Activated T-cell treated with anti-CD3 and anti-CD28 coated beads for 24 hours (primary cell): ENCODE measurements around the gene ZNF430.
"Not testable (repeated sequence)": the region's sequence is repeated elsewhere in the genome, so short reads cannot be mapped to it uniquely, and the experiment has no call there.

ENCODE experiments used
- DNase-seq: peaks from one replicate; pipeline ENCODE4 v3.0.0-alpha.2; 2020; ENCODE audit warnings: low read depth

Gene ZNF430

DNA sequence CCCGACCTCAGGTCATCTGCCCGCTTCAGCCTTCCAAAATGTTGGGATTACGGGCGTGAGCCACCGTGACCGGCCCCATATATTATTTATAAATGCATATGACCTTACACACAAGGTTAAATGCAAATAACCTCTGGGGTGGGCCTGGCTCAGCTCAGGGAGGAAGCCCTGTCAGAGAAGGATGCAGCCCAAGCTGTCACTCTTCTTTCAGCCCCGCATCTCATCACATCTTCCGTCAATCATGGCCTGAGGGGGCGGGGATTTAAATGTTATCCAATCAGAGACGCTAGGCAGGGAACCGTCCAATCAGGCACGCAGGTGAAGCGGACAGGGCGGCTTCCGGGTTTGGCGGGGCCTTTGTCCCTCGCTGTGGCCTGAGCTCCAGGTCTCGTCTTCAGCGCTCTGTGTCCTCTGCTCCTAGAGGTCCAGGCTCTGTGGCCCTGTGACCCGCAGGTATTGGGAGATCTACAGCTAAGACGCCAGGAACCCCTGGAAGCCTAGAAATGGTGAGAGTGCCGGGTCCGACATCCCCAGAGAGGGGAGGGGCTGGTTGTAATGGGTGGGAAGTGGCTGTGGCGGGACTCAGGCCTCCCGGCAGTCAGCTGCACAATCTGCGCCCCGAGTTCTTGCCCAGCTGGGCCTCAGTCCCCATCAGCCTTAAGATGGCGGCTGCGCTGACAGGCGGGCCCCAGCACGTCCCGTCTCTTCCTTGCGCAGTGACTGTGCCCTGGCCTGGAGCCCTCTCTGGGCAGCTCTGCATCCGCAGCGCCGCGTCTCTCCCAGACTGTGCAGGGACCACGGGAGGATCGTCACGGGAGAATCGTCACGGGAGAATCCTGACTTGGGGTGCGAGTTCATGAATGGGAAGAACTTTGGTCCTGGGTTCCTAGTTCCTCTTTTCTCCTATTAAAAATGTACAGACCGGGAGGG is at the start of gene ZNF430:
ZNF430 (plus strand) TSS at position 360 of the 930 bp plus-strand sequence; CDS start at position 504, 144 bp downstream.
- DNase-seq: peak; percentile 95

DNA sequence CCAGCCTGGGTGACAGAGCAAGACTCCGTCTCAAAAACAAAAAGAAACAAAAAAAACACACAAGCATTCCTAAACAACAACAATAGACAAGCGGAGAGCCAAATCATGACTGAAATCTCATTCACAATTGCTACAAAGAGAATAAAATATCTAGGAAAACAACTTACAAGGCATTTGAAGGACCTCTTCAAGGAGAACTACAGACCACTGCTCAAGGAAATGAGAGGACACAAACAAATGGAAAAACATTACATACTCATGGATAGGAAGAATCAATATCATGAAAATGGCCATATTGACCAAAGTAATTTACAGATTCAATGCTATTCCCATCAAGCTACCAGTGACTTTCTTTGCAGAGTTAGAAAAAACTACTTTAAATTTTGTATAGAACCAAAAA is 27.7 kb upstream of the ZNF430 start:
- not testable (repeated sequence) for DNase-seq

DNA sequence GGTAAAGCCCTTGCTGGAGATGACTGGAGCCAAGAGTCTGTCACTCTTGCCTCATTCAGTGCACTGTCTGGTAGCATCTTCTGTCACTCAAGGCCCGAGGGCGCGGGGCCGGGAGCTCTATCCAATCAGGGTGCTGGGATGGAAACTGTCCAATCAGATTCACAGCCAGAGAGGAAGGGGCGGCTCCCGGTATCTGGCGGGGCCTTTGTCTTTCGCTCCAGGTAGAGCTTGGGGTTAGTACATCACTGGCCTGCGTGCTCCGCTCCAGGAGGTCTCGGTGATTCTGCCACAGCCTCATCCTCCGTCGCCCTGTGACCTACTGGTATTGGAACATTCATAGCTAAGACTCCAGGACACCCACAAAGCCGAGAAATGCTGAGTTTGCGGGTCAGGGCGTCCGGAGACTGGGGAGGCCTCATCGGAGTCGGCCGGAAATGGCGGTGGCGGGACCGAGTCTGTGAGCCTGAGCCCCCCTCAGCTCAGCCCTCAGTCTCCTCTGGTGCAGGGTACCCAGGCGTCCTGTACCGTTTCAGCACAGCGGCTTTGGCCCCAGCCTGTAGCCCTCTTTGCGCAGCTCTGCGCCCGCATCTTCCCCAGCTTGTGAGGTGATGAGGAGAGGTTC is 20.6 kb upstream of the ZNF430 start:
- DNase-seq: peak; percentile 86

DNA sequence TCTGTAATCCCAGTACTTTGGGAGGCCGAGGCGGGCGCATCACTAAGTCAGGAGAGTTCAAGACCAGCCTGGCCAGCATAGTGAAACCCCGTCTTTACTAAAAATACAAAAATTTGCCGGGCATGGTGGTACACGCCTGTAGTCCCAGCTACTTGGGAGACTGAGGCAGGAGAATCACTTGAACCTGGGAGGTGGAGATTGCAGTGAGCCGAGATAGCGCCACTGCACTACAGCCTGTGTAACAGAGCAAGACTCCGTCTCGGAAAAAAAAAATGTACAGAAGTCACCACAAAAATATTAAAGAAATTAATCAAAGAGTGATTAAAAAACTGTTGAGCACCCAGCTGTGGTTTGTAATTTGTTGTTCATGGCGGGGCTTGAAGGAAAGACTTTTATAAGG is 781 bp downstream of the ZNF430 start:
- DNase-seq: not testable (repeated sequence)

DNA sequence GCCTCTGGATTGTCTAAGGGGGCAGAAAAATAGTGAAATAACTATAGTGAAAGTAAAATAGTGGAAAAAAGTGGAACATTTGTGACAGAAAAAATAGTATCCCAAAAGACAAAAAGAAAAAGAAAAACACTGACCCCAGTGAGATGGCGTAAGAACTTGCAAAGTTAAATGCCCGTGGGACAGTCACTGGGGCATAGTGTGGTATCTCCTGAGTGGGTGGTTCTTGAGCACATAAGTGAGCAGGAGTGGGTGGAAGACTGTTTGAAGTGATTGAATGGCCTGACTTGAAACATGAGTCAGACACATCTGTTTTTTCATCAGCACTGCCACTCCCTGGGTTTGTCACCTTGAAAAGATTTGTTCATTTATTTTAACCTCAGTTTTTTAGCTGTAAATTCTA is 2.5 kb downstream of the ZNF430 start:
- DNase-seq: peak; percentile 28

DNA sequence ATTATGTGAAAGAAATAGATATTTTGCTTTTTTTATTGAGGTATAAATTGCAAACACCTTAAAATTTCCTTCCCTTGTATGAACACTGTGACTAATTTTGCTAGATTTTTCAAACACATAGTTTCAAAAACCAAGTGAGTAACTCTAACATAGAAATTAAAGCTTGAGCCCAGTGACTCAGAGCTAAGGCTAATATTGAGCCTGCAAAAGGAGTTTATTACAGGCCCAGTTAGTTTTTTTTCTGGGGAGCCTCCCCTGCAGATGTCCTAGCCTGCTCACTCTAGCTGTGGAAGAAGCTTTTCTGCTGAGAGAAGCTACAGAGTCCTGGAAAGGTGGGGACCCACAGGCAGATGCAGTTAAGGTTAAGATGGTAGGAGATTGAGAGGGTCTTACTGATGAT is 3.4 kb downstream of the ZNF430 start:
- DNase-seq: no peak

DNA sequence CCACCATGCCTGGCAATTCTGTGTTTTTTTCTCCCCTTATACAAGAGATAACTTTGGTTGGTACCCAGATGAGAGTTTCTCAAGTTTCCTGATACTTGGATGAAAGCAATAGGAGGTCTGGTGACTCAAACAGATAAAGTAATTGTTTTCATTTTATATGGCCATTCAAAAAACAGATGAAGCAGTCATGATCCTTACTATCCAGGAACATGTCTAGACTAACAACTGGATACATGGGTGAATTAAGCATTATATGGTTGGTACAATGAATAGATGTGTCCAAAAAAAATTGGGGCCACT is 8.5 kb downstream of the ZNF430 start:
- no peak for DNase-seq

DNA sequence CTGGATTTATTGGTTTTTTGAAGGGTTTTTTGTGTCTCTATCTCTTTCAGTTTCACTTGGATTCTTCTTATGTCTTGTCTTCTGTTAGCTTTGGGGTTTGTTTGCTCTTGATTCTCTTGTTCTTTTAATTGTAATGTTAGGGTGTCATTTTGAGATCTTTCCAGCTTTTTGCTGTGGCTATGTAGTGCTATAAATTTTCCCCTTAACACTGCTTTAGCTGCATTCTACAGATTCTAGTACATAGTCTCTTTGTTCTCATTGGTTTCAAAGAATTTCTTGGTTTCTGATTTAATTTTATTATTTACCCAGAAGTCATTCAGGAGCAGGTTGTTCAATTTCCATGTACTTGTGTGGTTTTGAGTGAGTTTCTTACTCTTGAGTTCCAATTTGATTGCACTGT is 24.6 kb downstream of the ZNF430 start:
- DNase-seq: no peak

DNA sequence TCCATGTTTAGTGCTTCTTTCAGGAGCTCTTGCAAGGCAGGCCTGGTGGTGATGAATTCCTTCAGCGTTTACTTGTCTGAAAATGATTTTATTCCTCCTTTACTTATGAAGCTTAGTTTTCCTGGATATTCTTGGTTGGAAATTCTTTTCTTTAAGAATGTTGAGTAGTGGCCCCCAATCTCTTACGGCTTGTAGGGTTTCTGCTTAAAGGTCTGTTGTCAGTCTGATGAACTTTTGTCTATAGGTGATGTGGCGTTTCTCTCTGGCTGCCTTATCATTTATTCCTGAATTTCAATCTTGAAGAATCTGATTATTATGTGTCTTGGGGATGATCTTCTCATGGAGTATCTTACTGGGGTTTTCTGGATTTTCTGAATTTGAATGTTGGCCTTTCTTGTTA is 26.0 kb downstream of the ZNF430 start:
- no peak for DNase-seq

DNA sequence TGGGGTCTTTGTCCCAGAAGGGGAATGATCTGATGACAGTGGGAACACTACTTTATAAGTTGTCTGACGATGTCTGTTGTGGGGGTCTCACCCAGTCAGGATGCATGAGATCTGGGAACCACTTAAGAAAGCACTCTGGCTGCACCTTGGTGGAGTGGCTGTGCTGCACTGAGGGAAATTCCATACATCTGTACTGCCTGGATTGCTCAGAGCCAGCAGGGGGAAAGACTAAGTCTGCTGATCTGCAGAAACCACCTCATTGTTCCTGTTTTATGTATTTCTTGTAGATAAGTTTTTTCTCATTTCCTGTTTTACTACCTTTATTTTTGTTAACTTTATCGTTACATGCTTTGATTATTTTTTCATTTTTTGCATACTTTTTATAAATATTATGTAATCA is 27.3 kb downstream of the ZNF430 start:
- DNase-seq: no peak

DNA sequence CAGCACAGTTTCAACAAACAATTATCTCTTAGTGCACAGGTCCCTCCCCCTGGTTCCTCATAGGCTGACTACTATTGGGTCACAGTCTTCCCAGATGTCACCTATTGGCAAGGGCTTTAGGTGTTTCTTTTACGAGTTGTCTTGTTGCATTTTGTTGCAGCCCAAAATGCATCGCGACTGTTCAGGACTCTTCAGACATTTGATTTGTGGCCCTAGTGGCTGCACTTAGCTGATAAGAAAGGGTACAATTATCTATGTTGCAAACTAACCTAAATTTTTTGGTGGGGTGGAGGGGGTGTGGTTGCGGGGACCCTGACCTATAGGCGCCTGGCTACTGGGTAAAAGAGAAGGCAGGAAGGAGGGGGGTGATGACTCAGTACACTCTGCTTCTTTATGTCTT is 32.4 kb downstream of the ZNF430 start:
- no peak for DNase-seq

DNA sequence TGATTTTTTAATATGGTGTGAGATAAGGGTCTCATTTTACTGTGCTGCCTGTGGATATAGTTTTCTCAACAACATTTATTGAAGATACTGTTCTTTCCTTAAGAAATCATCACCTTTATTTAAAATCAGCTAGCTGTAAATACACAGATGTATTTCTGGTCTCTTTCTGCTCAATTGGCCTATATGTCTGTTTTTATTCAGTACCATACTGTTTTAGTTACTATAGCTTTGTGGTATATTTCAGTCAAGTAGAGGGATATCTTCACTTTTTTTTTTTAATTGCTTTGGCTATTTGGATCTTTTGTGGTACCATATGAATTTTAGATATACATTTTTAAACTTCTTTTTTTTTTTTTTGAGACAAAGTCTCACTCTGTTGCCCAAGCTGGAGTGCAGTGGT is 44.9 kb downstream of the ZNF430 start:
- DNase-seq: no peak

DNA sequence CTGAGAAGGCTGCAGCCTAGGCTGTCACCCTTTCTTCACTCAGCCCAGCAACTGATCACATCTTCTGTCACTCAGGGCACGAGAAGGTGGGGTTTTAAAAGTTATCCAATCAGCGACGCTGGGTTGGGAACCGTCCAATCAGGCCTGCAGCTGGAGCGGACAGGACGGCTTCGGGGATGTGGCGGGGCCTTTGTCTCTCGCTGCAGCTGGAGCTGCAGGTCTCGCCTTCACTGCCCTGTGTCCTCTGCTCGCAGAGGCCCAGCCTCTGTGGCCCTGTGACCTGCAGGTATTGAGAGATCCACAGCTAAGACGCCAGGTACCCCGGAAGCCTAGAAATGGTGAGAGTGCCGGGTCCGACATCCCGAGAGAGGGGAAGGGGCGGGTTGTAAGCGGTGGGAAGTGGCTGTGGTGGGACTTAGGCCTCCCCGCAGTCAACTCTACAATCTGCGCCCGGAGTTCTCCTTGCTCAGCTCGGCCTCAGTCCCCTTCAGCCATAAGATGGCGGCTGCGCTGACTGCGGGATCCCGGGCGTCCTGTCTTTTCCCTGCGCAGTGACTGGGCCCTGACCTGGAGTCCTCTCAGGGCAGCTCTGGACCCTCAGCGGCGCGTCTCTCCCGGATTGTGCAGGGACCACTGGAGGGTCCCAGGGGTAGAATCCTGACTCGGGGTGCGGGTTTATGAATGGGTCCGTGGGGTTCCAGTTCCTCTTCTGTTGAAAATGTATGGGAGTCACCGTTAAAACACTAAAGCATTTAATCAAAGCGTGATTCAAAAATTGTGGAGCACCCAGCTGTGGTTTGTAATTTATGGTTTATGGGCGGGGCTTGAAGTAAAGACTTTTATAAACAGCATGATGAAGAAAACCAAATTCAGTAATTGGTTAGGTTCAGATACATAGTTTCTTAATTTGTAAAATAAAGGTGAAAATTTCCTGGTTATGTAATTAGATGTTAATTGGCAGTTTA is 61.8 kb downstream of the ZNF430 start, which contains the start of gene ZNF714:
ZNF714 (plus strand) TSS at position 193 of the 965 bp plus-strand sequence. CDS start 16,066 bp downstream, outside the sequence.
- peak; percentile 79 for DNase-seq

DNA sequence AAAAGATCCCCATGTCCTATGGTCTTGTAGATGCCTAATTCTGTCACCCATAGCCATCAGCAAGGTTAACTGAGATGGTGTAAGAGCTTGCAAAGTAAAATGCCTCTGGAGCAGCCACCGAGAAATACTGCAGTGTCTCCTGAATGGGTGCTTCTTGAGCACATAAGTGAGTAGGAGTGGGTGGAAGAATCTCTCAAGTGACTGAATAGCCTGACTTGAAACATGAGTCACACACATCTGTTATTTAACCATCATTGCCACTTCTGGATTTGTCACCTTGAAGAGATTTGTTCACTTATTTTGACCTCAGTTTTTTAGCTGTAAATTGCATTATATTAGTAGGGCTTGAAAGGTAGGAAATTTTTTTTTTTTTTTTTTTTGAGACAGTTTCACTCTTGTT is 63.9 kb downstream of the ZNF430 start:
- no peak for DNase-seq

DNA sequence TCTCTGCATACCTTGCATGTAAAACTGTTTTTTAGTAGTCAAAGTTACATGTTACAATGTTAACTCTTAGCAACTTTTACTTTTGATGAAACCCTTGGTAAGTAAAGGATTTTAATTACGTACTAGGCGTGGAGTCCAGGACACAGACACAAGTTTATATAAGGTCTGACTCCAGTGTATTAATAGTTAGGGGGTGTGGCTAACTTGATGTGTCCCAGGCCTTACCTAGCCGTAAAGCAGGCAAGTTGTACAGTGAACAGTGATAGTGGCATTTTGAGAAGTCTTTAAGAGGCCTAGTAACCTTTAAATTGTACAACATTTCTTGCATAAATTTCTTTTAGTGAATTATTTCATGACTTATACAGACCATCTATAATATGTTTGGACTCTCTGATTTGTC is 67.4 kb downstream of the ZNF430 start:
- DNase-seq: no peak

DNA sequence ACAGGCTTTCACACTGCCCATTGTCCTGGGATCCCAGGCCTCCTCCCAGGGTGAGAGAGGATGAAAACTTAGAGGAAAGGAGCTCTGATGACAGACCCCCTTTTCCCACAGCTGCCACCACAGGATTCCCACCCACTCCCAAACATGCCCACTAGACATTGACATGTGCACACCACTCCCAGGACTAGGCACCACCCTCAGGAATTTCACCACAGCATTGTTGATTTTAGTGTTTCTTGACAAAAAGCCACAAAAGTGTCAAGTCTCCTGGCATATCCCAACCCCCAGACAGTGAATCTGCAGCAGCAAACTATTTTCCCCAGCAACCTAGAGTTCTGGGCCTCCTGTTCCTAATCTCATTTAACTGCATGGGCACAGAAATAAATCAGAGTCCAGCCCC is 71.7 kb downstream of the ZNF430 start:
- DNase-seq: no peak

DNA sequence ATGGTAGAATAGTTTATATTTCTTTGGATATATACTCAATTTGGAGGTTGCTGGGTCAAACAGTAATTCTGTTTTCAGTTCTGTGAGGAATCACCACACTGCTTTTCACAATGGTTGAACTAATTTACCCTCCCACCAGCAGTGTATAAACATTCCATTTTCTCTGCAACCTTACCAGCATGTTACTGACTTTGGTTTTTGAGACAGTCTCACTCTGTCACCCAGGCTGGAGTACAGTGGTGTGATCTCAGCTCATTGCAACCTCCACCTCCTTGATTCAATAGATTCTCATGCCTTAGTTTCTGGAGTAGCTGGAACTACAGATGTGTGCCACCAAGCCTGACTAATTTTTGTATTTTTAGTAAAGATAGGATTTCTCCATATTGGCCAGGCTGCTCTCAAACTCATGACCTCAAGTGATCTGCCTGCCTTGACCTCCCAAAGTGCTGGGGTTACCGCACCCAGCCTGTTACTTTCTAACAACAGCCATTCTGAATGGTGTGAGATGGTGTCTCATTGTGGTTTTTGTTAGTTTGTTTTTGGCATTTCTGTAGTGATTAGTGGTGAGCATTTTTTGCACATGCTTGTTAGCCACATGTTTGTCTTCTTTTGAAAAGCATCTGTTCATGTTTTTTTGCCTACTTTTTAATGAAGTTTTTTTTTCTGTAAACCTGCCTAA is 74.0 kb downstream of the ZNF430 start:
- no peak for DNase-seq

DNA sequence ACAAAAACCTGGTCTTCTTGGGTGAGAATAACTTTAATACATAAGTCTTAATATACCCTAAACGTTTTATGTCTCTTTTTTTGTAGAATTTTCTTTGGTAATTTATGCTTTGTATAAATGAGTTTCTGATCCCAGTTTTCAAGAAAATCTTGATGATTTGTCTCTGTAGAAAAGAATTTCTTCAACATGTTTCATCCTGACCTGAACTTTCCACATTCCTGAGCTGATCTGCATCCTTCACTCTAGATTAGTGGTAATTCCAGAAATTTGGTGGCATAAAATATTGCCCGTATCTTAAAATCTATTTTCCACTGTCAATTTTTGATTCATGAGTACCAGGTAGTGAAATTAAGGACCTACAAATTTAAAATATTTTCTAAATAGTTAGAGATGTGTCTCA is 77.8 kb downstream of the ZNF430 start:
- DNase-seq: no peak

DNA sequence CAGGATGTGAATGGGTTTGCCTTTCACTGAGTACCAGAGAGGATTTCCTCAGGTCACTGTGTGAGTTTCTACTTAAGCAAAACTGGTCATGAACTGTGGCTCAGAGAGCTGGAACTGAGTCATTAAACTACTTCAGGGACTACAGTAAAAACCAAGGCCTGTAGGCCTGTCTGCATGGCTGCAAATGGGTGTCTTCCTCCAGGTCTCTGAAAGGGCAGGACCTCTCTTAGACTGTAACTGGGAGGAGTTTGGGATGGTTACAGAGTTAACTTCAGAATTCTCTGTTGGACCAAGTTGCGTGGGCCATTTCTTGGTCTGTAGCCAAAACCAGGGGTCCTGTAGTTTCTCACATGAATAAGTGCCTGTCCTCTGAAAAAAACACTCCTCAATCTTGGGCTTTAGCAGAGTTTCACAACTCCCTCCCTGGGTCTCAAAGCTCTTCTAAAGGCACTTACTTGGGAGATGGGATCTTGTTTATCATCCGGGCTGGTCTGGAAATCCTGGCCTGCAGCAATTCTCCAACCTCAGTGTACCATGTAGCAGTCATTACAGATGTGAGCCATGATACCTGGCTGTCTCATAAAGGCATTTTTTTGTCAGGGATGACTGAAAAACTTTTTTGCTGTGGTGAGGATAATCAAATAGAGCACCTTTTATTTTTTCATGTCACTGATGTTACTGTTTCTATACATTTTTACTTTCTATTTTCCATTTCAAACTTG is 81.2 kb downstream of the ZNF430 start:
- DNase-seq: no peak

DNA sequence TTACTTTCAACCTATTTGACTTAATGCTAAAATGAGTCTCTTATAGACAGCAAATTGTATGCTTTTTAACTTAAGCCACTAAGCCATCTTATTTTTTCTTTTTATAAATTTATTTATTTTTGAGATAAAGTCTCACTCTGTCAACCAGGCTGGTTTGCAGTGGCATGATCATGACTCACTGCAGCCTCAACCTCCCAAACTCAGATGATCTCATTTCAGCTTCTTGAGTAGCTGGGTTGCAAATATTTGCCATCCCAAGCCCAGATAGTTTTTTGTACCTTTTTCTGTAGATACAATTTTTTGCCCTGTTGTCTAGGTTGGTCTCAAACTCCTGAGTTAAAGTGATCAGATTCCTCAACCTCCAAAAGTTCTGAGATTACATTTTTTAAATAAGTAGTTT is 88.7 kb downstream of the ZNF430 start:
- no peak for DNase-seq
